ENCODE results near the gene PDE10A.

Gene PDE10A

DNA sequence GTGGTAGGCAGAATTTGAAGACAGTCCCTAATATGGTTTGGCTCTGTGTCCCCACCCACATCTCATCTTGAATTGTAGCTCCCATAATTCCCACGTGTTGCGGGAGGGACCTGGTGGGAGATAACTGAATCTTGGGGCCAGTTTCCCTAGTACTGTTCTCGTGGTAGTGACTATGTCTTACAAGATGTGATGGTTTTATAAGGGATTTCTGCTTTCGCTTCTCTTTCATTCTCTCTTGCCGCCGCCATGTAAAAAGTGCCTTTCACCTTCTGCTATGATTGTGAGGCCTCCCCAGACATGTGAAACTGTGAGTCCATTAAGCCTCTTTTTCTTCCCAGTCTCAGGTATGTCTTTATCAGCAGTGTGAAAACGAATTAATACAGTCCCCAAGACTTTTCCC, 103.4 kb downstream of the PDE10A start:
- TF ChIP-seq, protein P1, sequence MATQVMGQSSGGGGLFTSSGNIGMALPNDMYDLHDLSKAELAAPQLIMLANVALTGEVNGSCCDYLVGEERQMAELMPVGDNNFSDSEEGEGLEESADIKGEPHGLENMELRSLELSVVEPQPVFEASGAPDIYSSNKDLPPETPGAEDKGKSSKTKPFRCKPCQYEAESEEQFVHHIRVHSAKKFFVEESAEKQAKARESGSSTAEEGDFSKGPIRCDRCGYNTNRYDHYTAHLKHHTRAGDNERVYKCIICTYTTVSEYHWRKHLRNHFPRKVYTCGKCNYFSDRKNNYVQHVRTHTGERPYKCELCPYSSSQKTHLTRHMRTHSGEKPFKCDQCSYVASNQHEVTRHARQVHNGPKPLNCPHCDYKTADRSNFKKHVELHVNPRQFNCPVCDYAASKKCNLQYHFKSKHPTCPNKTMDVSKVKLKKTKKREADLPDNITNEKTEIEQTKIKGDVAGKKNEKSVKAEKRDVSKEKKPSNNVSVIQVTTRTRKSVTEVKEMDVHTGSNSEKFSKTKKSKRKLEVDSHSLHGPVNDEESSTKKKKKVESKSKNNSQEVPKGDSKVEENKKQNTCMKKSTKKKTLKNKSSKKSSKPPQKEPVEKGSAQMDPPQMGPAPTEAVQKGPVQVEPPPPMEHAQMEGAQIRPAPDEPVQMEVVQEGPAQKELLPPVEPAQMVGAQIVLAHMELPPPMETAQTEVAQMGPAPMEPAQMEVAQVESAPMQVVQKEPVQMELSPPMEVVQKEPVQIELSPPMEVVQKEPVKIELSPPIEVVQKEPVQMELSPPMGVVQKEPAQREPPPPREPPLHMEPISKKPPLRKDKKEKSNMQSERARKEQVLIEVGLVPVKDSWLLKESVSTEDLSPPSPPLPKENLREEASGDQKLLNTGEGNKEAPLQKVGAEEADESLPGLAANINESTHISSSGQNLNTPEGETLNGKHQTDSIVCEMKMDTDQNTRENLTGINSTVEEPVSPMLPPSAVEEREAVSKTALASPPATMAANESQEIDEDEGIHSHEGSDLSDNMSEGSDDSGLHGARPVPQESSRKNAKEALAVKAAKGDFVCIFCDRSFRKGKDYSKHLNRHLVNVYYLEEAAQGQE (IDR thresholded peaks at IDR 0.05; ENCODE audit: insufficient read depth in 1 of 2, low read depth in 2 of 2, low read length in 2 of 2): no peak
- no peak for TF ChIP-seq POLR2AphosphoS5 (IDR thresholded peaks at IDR 0.05; ENCODE audit: low read depth, low read length)
- no peak for TF ChIP-seq TAF1 (IDR thresholded peaks at IDR 0.05; ENCODE audit: borderline replicate concordance, insufficient read depth, low read length)
- TF ChIP-seq FOXP2 (optimal IDR thresholded peaks at IDR 0.05; ENCODE audit: borderline replicate concordance, extremely low read depth, extremely low read length, insufficient read depth): no peak
- TF ChIP-seq SIN3A (IDR thresholded peaks at IDR 0.05; ENCODE audit: borderline replicate concordance, insufficient read depth, low read length): no peak

- no peak for TF ChIP-seq POLR2AphosphoS5 (IDR thresholded peaks at IDR 0.05; ENCODE audit: low read depth, low read length)
- TF ChIP-seq, protein P1 (IDR thresholded peaks at IDR 0.05; ENCODE audit: insufficient read depth in 1 of 2, low read depth in 2 of 2, low read length in 2 of 2): no peak
- no peak for TF ChIP-seq TAF1 (IDR thresholded peaks at IDR 0.05; ENCODE audit: borderline replicate concordance, insufficient read depth, low read length)
These were observed 105.4 kb downstream of the PDE10A start for GRCh38 chr6:165557674-165558073.

DNA sequence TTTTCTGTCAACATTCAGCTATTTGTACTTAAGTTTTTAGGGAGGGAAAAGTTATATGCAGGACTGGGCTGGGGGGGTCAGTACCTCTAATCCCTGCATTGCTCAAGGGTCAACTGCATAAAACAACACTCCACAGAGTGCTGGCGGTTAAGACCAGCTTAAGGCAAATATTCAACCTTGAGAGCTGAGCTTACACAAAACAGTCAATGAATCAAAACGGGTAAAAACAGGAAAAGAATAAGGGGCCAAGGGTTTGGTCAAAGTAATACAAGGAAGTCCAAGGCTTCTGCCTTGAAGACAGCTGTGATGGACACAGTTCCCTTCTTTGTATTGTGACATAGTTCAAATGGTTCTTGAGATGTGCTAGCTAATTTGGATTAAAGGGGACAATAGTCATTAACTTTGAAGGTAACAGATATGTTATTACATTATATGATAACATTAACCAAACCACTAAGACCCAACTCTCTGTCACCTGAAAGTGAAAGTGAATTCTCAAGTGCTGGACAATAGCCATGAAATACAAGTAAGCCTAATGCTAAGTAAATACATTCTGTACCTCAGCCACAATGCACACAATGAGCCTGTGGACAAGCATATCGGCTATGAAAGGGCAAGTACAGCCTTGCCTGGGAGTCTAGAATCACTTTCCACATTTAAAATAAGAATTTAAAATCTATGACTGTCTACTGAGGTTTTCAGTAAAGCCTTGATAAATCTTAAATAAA, 106.8 kb downstream of the PDE10A start:
- TF ChIP-seq FOXP2 (optimal IDR thresholded peaks at IDR 0.05; ENCODE audit: borderline replicate concordance, extremely low read depth, extremely low read length, insufficient read depth) (no peak), SIN3A (IDR thresholded peaks at IDR 0.05; ENCODE audit: borderline replicate concordance, insufficient read depth, low read length) (no peak), POLR2AphosphoS5 (IDR thresholded peaks at IDR 0.05; ENCODE audit: low read depth, low read length) (no peak), TAF1 (IDR thresholded peaks at IDR 0.05; ENCODE audit: borderline replicate concordance, insufficient read depth, low read length) (no peak)
- TF ChIP-seq, protein P1 (IDR thresholded peaks at IDR 0.05; ENCODE audit: insufficient read depth in 1 of 2, low read depth in 2 of 2, low read length in 2 of 2): no peak

DNA sequence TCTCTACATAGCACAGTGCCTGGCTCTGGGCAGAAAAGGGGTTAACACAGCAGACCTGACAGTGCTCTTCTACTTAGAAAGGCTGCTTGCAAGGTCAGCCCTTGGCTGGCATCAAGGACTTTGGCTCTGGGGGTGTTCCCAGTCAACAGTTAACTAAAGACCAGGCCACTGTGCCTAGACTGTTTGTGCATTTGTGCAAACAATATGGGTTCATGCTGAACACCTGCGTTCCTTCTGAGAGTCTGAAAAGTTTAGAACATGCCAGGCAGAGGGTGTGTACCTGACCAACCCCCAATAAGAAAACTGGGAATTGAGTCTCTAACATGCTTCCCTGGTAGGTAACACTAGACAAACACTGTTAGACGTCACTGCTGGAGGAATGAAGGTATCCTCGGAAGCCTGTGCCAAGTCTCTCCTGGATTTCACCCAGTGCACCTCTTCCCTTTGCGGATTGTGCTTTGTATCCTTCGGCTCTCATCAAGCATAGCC, 110.7 kb downstream of the PDE10A start:
- TF ChIP-seq SIN3A (IDR thresholded peaks at IDR 0.05; ENCODE audit: borderline replicate concordance, insufficient read depth, low read length): no peak
- TF ChIP-seq POLR2AphosphoS5 (IDR thresholded peaks at IDR 0.05; ENCODE audit: low read depth, low read length): no peak
- TF ChIP-seq, protein P1 (IDR thresholded peaks at IDR 0.05; ENCODE audit: insufficient read depth in 1 of 2, low read depth in 2 of 2, low read length in 2 of 2): no peak
- no peak for TF ChIP-seq TAF1 (IDR thresholded peaks at IDR 0.05; ENCODE audit: borderline replicate concordance, insufficient read depth, low read length)

DNA sequence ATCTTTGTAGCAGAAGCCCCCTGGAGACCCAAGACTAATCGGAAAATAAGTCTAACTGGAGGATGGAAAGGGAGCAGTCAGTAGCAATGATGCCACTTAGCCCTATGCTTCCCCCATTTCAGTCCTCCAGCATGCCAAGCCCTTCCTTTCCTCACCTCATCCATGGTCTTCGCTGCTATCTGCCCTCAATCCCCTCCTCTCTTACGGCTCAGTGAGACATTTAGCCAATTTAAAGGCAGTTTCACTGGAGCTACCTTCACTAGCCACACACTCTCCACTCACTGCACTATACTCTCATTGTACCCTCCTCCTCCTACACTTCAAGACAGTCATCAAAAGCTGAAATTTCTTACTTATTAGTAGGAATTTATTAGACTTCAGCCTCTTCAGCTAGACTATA, 111.2 kb downstream of the PDE10A start:
- TF ChIP-seq, protein P1 (IDR thresholded peaks at IDR 0.05; ENCODE audit: insufficient read depth in 1 of 2, low read depth in 2 of 2, low read length in 2 of 2): no peak
- TF ChIP-seq TAF1 (IDR thresholded peaks at IDR 0.05; ENCODE audit: borderline replicate concordance, insufficient read depth, low read length): no peak
- TF ChIP-seq FOXP2 (optimal IDR thresholded peaks at IDR 0.05; ENCODE audit: borderline replicate concordance, extremely low read depth, extremely low read length, insufficient read depth): no peak
- no peak for TF ChIP-seq SIN3A (IDR thresholded peaks at IDR 0.05; ENCODE audit: borderline replicate concordance, insufficient read depth, low read length)
- no peak for TF ChIP-seq POLR2AphosphoS5 (IDR thresholded peaks at IDR 0.05; ENCODE audit: low read depth, low read length)

All from PFSK-1 (cell line).